GM12872 (cell line): ENCODE results near the gene SLC25A3.

ENCODE experiments used
- TF ChIP-seq, protein P1 (sequence below): IDR thresholded peaks from 3 replicates; pipeline ENCODE4 v1.5.1; 2011; ENCODE audit warnings: low read depth, mild to moderate bottlenecking, low read length, moderate library complexity; ENCODE audit not compliant: insufficient read depth

Gene SLC25A3

GRCh38 chr12:98653866-98654493 is 60.5 kb downstream of the SLC25A3 start:
- TF ChIP-seq, protein P1, sequence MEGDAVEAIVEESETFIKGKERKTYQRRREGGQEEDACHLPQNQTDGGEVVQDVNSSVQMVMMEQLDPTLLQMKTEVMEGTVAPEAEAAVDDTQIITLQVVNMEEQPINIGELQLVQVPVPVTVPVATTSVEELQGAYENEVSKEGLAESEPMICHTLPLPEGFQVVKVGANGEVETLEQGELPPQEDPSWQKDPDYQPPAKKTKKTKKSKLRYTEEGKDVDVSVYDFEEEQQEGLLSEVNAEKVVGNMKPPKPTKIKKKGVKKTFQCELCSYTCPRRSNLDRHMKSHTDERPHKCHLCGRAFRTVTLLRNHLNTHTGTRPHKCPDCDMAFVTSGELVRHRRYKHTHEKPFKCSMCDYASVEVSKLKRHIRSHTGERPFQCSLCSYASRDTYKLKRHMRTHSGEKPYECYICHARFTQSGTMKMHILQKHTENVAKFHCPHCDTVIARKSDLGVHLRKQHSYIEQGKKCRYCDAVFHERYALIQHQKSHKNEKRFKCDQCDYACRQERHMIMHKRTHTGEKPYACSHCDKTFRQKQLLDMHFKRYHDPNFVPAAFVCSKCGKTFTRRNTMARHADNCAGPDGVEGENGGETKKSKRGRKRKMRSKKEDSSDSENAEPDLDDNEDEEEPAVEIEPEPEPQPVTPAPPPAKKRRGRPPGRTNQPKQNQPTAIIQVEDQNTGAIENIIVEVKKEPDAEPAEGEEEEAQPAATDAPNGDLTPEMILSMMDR: peak; percentile 47
